Body of pancreas (tissue), 4 donors: ENCODE data around the gene CELSR1.

ENCODE experiments used
- CTCF ChIP-seq, 7 experiments: fragments of 450-650 bp in 4 of 7; fragments of 200-600 bp in 3 of 7; sonication (generic) in 3 of 7; IDR thresholded peaks; one replicate each; pipeline ENCODE4 v1.5.1; 2016 to 2019; ENCODE audit warnings: antibody characterized with exemption in 7 of 7
- POLR2A ChIP-seq, 3 donors: fragments of 450-650 bp; IDR thresholded peaks; one replicate each; pipeline ENCODE4 v1.6.1; 2016; ENCODE audit warnings: antibody characterized with exemption in 3 of 3, mild to moderate bottlenecking in 2 of 3

- TF ChIP-seq POLR2A (IDR thresholded peaks at IDR 0.05), result no peak
- no peak for TF ChIP-seq CTCF (IDR thresholded peaks at IDR 0.05)
These were observed 89.1 kb downstream of the CELSR1 start for GRCh38 chr22:46448333-46448732.
